GM23248 (cell line): ENCODE data around the gene EPHA3. TPM values are rescaled to one million over a fixed set of nuclear protein-coding genes. Genes with fewer than 3 reads are reported as not detected.

Source experiments
- DNase-seq: peaks from one replicate; pipeline ENCODE4 v3.0.0-alpha.2; 2015
- H2AFZ ChIP-seq: fragments of 200-600 bp; sonication (generic); 2 replicates; pipeline ENCODE4 v1.6.1; 2016; ENCODE audit warnings: antibody characterized with exemption
- H3F3A ChIP-seq: fragments of 200-600 bp; sonication (generic); 2 replicates; pipeline ENCODE4 v1.6.1; 2016; ENCODE audit warnings: mild to moderate bottlenecking, antibody characterized with exemption, mixed run types; ENCODE audit not compliant: insufficient read depth
- H3K27ac ChIP-seq: fragments of 200-600 bp; sonication (generic); 2 replicates; pipeline ENCODE4 v1.5.1; 2016; ENCODE audit warnings: mild to moderate bottlenecking
- H3K27me3 ChIP-seq: fragments of 200-600 bp; sonication (generic); replicated peaks from 2 replicates; pipeline ENCODE4 v1.6.1; 2016; ENCODE audit warnings: mild to moderate bottlenecking; ENCODE audit not compliant: insufficient read depth
- H3K36me3 ChIP-seq: fragments of 200-600 bp; sonication (generic); 2 replicates; pipeline ENCODE4 v1.6.1; 2016; ENCODE audit warnings: low read depth, mild to moderate bottlenecking
- H3K4me1 ChIP-seq: fragments of 200-600 bp; sonication (generic); 2 replicates; pipeline ENCODE4 v1.6.1; 2016; ENCODE audit warnings: mild to moderate bottlenecking; ENCODE audit not compliant: insufficient read depth
- H3K4me2 ChIP-seq: fragments of 200-600 bp; sonication (generic); one replicate; pipeline ENCODE4 v1.6.1; 2016; ENCODE audit warnings: mild to moderate bottlenecking; ENCODE audit not compliant: unreplicated experiment
- H3K4me3 ChIP-seq: fragments of 200-600 bp; sonication (generic); 2 replicates; pipeline ENCODE4 v1.5.1; 2016; ENCODE audit warnings: mild to moderate bottlenecking
- H3K79me2 ChIP-seq: fragments of 200-600 bp; sonication (generic); 2 replicates; pipeline ENCODE4 v1.6.1; 2016; ENCODE audit warnings: mild to moderate bottlenecking; ENCODE audit not compliant: insufficient read depth
- H3K9ac ChIP-seq: fragments of 200-600 bp; sonication (generic); 2 replicates; pipeline ENCODE4 v1.6.1; 2016; ENCODE audit warnings: mild to moderate bottlenecking
- H3K9me2 ChIP-seq: fragments of 200-600 bp; sonication (generic); 2 replicates; pipeline ENCODE4 v1.6.1; 2016; ENCODE audit warnings: mixed run types, mild to moderate bottlenecking, moderate library complexity; ENCODE audit not compliant: insufficient read depth
- H3K9me3 ChIP-seq: fragments of 200-600 bp; sonication (generic); one replicate; pipeline ENCODE4 v1.6.1; 2017; ENCODE audit warnings: low read depth
- H4K20me1 ChIP-seq: fragments of 200-600 bp; sonication (generic); 2 replicates; pipeline ENCODE4 v1.6.0; 2016; ENCODE audit not compliant: insufficient read depth
- EZH2 ChIP-seq: fragments of 200-600 bp; sonication (generic); IDR thresholded peaks from 2 replicates; pipeline ENCODE4 v1.6.1; 2018; ENCODE audit warnings: antibody characterized with exemption, mild to moderate bottlenecking; ENCODE audit not compliant: insufficient read depth, poor library complexity, severe bottlenecking
- EZH2phosphoT487 ChIP-seq: fragments of 200-600 bp; sonication (generic); IDR thresholded peaks from 2 replicates; pipeline ENCODE4 v1.6.1; 2018; ENCODE audit warnings: antibody characterized with exemption, moderate library complexity, mild to moderate bottlenecking, low read depth; ENCODE audit not compliant: insufficient read depth
- WGBS, 2 experiments: methylation state at CpG; one replicate each; pipeline ENCODE4 v1.1.6; 2015 to 2017; ENCODE audit warnings: low lambda C conversion rate in 2 of 2, low coverage in 1 of 2; ENCODE audit errors: missing lambda C conversion rate in 2 of 2; 5-methylcytosine and 5-hydroxymethylcytosine counted together
- in situ Hi-C: fragments of 300-500 bp; cut with MboI; formaldehyde crosslinking; loops from 2 replicates; pipeline ENCODE4 v1.15.0; 2020
- polyA plus RNA-seq: library from polyadenylated mRNA; unstranded; fragments of >200 nt; fragmentation: Nextera tagmentation; extraction: Ambion mirVana; gene quantifications from 2 replicates; pipeline ENCODE4 v1.2.1, GENCODE V29; 2016
- total RNA-seq: library from RNA; depleted of rRNA; stranded (reverse); fragments of >200 nt; shearing (Covaris generic); gene quantifications from 2 replicates; pipeline ENCODE4 v1.2.3, GENCODE V29; 2014

EPHA3 gene
- total and polyA plus RNA-seq, 2 experiments from 2014 or later = under 0.01 to 0.05 TPM

- H3F3A ChIP-seq = no peaks in the 10 kb centered on the region
- H2AFZ ChIP-seq = peak overlapping the region; percentile 22; the same call in 1 of the 2 replicates
- no peak overlapping the region for H3K4me3 ChIP-seq
- H3K9me3 ChIP-seq = no peaks in the 10 kb centered on the region
- 23 to 26% methylated on average over 6 of the region's 6 CpGs for WGBS, 2 experiments
- H3K36me3 ChIP-seq = no peaks in the 10 kb centered on the region
- no peaks in the 10 kb centered on the region for H3K9me2 ChIP-seq
- H3K27me3 ChIP-seq = no peaks in the 10 kb centered on the region
- no peak overlapping the region for H3K27ac ChIP-seq
- in situ Hi-C loops = no loop called here
- no peaks in the 10 kb centered on the region for H3K4me1 ChIP-seq
- no peaks in the 10 kb centered on the region for H4K20me1 ChIP-seq
- DNase-seq = no peak
- H3K79me2 ChIP-seq = no peaks in the 10 kb centered on the region
- TF ChIP-seq EZH2 = no peak
- no peak overlapping the region for H3K9ac ChIP-seq
- no peak overlapping the region for H3K4me2 ChIP-seq
These were observed 109.8 kb downstream of the EPHA3 start for GRCh38 chr3:89217148-89217685.

- 27 to 33% methylated on average over 1 of the region's 1 CpG for WGBS, 2 experiments
These were observed 114.5 kb downstream of the EPHA3 start for GRCh38 chr3:89221924-89222323.

DNA sequence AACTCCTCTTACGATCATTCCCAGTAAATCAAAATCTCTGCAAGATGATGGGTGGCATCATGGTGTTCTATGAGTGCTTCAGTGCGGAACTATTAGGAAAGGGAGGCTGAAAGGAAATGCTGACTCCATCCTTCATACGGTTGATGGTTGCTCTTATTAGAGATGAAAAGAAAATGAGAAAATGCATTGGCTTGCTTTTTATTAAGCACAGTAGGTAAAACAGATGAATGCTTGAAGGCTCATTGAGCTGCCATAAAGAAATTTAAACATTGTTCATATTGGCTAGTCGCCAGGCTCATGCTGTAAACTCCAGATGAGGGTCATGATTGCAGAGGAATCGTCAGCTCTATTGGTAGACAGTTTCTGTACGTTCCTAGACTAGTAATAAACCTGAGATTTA, 115.8 kb downstream of the EPHA3 start:
- no peaks in the 10 kb centered on the region for H3F3A ChIP-seq
- H3K4me3 ChIP-seq = no peak overlapping the region
- H3K27ac ChIP-seq = no peak overlapping the region
- peaks cover 7% of the 10 kb centered on the region; the same call in 1 of the 2 replicates for H3K4me1 ChIP-seq
- no peaks in the 10 kb centered on the region for H3K9me2 ChIP-seq
- H3K79me2 ChIP-seq = no peaks in the 10 kb centered on the region
- in situ Hi-C loops = no loop called here
- H3K27me3 ChIP-seq = no peaks in the 10 kb centered on the region
- no peaks in the 10 kb centered on the region for H3K9me3 ChIP-seq
- DNase-seq = no peak
- no peaks in the 10 kb centered on the region for H4K20me1 ChIP-seq
- no peak overlapping the region for H2AFZ ChIP-seq
- TF ChIP-seq EZH2 (no peak), EZH2phosphoT487 (no peak)
- H3K4me2 ChIP-seq = no peak overlapping the region
- H3K9ac ChIP-seq = no peak overlapping the region
- 35 to 39% methylated on average over 6 of the region's 6 CpGs for WGBS, 2 experiments
- H3K36me3 ChIP-seq = no peaks in the 10 kb centered on the region

More at GRCh38 chr3:89221924-89222323, 114.5 kb downstream of the EPHA3 start:
- Histone ChIP-seq H3K9me2 (no peaks in the 10 kb centered on the region), H4K20me1 (no peaks in the 10 kb centered on the region), H3K27me3 (no peaks in the 10 kb centered on the region), H3K36me3 (no peaks in the 10 kb centered on the region), H3K4me1 (no peaks in the 10 kb centered on the region), H2AFZ (no peak overlapping the region), H3K9ac (no peak overlapping the region), H3K4me2 (no peak overlapping the region), H3K9me3 (no peaks in the 10 kb centered on the region), H3F3A (no peaks in the 10 kb centered on the region), H3K27ac (no peak overlapping the region), H3K4me3 (no peak overlapping the region), H3K79me2 (no peaks in the 10 kb centered on the region)
- DNase-seq = no peak
- in situ Hi-C loops = no loop called here
- TF ChIP-seq EZH2 (no peak), EZH2phosphoT487 (no peak)

DNA sequence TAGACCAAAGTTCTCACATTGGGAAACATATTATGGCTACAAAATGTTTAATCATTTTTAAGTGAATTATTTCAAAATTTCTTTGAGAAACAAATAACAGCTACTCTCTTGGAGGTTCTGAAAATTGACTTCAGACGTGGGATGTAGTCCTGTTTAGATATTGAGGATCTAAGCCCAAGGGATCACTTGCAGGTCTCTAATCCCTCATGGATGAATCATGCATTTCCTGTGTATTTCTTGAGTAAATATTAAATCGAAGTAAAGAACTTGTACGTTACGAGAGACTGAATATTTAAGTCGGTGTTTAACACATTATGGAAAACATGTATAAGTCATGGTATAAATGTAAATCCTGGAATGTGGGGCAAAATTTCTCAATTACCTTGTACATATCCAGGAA, 119.8 kb downstream of the EPHA3 start:
- no peaks in the 10 kb centered on the region for H3K9me3 ChIP-seq
- in situ Hi-C loops = no loop called here
- TF ChIP-seq EZH2 (no peak), EZH2phosphoT487 (no peak)
- H3K9ac ChIP-seq = no peak overlapping the region
- no peaks in the 10 kb centered on the region for H3K36me3 ChIP-seq
- no peaks in the 10 kb centered on the region for H4K20me1 ChIP-seq
- no peak overlapping the region for H3K27ac ChIP-seq
- no peaks in the 10 kb centered on the region for H3K79me2 ChIP-seq
- no peaks in the 10 kb centered on the region for H3K9me2 ChIP-seq
- H2AFZ ChIP-seq = no peak overlapping the region
- H3K4me3 ChIP-seq = no peak overlapping the region
- H3K4me1 ChIP-seq = peaks cover 7% of the 10 kb centered on the region; the same call in 1 of the 2 replicates
- 53 to 56% methylated on average over 5 of the region's 5 CpGs for whole genome bisulfite sequencing, 2 experiments
- peak; percentile 12 for DNase-seq
- no peaks in the 10 kb centered on the region for H3K27me3 ChIP-seq
- no peak overlapping the region for H3K4me2 ChIP-seq
- no peaks in the 10 kb centered on the region for H3F3A ChIP-seq

GRCh38 chr3:89227634-89228033, 120.2 kb downstream of the EPHA3 start:
- H3K9me3 ChIP-seq = no peaks in the 10 kb centered on the region
- WGBS, 2 experiments = 0 to 1% methylated on average over 2 of the region's 2 CpGs
- in situ Hi-C loops = no loop called here
- no peaks in the 10 kb centered on the region for H4K20me1 ChIP-seq
- H3K4me2 ChIP-seq = no peak overlapping the region
- H3K9ac ChIP-seq = no peak overlapping the region
- H2AFZ ChIP-seq = no peak overlapping the region
- no peaks in the 10 kb centered on the region for H3K9me2 ChIP-seq
- H3K27me3 ChIP-seq = no peaks in the 10 kb centered on the region
- no peak overlapping the region for H3K27ac ChIP-seq
- DNase-seq = peak; percentile 27
- H3K79me2 ChIP-seq = no peaks in the 10 kb centered on the region
- no peak for TF ChIP-seq EZH2phosphoT487
- no peak for TF ChIP-seq EZH2
- H3K36me3 ChIP-seq = no peaks in the 10 kb centered on the region
- H3F3A ChIP-seq = no peaks in the 10 kb centered on the region
- peaks cover 7% of the 10 kb centered on the region; the same call in 1 of the 2 replicates for H3K4me1 ChIP-seq
- no peak overlapping the region for H3K4me3 ChIP-seq
